Glutamatergic neuron (in vitro differentiated cells): ENCODE data around the gene ETF1. TPM values are rescaled to one million over a fixed set of nuclear protein-coding genes. Genes with fewer than 3 reads are reported as not detected.

Experiments used
- DNase-seq: peaks from one replicate; pipeline ENCODE4 v3.0.0; 2022
- H3K27ac Mint-ChIP-seq: one replicate; pipeline ENCODE4 v1.8.0; 2020; ENCODE audit warnings: mild to moderate bottlenecking, mixed read lengths, inconsistent platforms; ENCODE audit not compliant: unreplicated experiment
- H3K27me3 Mint-ChIP-seq: one replicate; pipeline ENCODE4 v1.8.0; 2020; ENCODE audit warnings: mild to moderate bottlenecking, moderate library complexity, mixed read lengths, inconsistent platforms; ENCODE audit not compliant: unreplicated experiment
- H3K36me3 Mint-ChIP-seq: one replicate; pipeline ENCODE4 v1.8.0; 2020; ENCODE audit warnings: mild to moderate bottlenecking, mixed read lengths, inconsistent platforms; ENCODE audit not compliant: unreplicated experiment
- H3K4me1 Mint-ChIP-seq: one replicate; pipeline ENCODE4 v1.8.0; 2020; ENCODE audit warnings: mild to moderate bottlenecking, low read depth, mixed read lengths, inconsistent platforms; ENCODE audit not compliant: unreplicated experiment
- H3K4me3 Mint-ChIP-seq: one replicate; pipeline ENCODE4 v1.8.0; 2020; ENCODE audit warnings: mild to moderate bottlenecking, mixed read lengths, inconsistent platforms; ENCODE audit not compliant: unreplicated experiment
- H3K9me3 Mint-ChIP-seq: one replicate; pipeline ENCODE4 v1.8.0; 2020; ENCODE audit warnings: mild to moderate bottlenecking, moderate library complexity, mixed read lengths, inconsistent platforms; ENCODE audit not compliant: unreplicated experiment
- total RNA-seq: library from RNA; stranded (reverse); fragmentation: NEBNext Ultra II Directional; extraction: Animal tissue kit (Norgen Biotek cat#: 25700); gene quantifications from one replicate; pipeline ENCODE4 v1.2.1, GENCODE V29; 2021; ENCODE audit not compliant: unreplicated experiment
- TF ChIP-seq, protein P1 (sequence below): fragments of 200-600 bp; sonication (generic); IDR thresholded peaks from one replicate; pipeline ENCODE4 v1.5.0; 2021; ENCODE audit not compliant: partially characterized antibody, unreplicated experiment

ETF1 gene
- total RNA-seq, 1 donor from 2014 or later = 70.4 TPM

DNA sequence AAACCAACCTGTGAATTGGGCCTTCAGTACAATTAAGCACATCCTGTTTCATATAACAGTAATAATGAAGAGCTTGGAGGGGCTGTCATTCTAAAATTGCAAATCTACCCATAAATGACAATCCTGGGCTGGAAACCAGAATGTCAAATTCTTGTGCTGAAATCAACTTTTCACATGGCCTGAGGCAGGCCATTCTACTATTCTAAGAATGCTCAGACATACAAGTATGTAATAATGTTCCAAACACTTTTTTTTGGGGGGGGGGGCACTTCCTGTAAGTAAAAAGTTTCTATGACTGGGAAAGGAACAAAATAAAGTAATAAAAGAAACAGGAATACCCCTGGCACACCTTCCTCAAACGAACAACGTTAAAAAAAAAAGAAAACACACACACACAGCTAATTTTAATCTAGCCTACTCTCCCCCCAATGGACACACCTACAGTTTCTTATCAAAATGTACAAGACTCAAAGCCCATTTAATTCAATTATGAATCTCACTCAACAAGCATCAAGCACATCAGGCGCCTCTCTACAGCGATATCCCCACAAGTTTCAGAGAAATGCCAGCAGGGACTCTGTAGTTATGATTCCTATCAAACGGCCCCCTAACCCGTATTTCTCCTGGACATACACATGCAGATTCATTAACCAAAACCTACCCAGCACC, 1.4 kb downstream of the ETF1 start:
- H3K4me3 Mint-ChIP-seq = peak overlapping the region; percentile 99
- H3K27ac Mint-ChIP-seq = peak overlapping the region; percentile 89
- H3K36me3 Mint-ChIP-seq = no peaks in the 10 kb centered on the region
- H3K4me1 Mint-ChIP-seq = peaks cover 19% of the 10 kb centered on the region
- peaks cover 16% of the 10 kb centered on the region for H3K9me3 Mint-ChIP-seq
- TF ChIP-seq, protein P1, sequence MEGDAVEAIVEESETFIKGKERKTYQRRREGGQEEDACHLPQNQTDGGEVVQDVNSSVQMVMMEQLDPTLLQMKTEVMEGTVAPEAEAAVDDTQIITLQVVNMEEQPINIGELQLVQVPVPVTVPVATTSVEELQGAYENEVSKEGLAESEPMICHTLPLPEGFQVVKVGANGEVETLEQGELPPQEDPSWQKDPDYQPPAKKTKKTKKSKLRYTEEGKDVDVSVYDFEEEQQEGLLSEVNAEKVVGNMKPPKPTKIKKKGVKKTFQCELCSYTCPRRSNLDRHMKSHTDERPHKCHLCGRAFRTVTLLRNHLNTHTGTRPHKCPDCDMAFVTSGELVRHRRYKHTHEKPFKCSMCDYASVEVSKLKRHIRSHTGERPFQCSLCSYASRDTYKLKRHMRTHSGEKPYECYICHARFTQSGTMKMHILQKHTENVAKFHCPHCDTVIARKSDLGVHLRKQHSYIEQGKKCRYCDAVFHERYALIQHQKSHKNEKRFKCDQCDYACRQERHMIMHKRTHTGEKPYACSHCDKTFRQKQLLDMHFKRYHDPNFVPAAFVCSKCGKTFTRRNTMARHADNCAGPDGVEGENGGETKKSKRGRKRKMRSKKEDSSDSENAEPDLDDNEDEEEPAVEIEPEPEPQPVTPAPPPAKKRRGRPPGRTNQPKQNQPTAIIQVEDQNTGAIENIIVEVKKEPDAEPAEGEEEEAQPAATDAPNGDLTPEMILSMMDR = no peak
- peaks cover 5% of the 10 kb centered on the region for H3K27me3 Mint-ChIP-seq
- no peak for DNase-seq

DNA sequence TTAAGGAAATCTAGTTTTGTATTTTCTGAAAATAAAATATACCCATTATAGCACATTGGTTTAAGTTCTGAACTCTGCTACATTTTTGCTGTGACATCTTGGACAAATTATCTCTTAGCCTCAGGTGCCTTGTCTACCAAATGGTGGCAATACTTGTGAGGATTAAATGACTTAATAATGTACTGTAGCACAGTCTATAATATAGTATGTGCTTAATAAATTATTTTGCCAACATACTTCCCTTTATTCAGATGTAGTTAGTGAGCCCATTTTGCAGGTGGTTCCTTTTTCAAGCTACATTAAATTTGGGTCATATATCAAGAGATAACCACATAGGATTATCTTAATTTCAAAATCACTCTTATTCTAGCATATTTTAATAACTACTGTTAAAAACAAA, 3.2 kb downstream of the ETF1 start:
- peaks cover 16% of the 10 kb centered on the region for H3K9me3 Mint-ChIP-seq

DNA sequence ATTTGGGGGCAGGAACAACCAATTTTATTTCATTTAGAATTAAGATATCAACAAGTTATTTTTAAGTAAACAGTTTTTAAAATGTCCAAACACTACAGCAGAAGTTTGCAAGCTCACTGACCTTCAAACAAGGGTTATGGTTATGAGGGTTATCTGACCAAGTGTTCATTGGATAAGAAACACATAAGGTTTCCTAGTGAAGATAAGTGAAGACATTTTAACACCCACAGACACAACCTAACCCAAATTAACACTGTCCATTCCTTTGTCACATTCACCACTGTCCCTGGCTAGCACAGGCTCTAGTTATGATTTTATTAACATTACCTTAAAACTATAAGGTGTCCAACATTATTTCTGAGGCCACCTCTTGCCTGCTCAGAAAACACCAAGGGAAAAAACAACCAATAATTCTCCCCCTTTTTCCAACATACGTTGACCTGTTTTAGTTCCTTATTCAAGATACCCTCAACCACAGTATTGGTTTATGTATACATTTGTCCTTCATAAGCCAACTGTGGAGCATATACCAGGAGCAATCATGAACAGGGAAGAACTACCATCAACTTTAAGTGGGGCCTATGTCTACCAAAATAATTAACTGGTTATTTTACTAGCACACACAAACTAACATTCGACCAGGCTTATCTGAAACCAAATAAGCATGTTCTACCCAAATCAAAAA, 4.0 kb downstream of the ETF1 start:
- Mint-ChIP-seq H3K9me3 (peaks cover 16% of the 10 kb centered on the region), H3K36me3 (no peaks in the 10 kb centered on the region), H3K27me3 (peaks cover 5% of the 10 kb centered on the region), H3K4me1 (peaks cover 7% of the 10 kb centered on the region), H3K27ac (no peak overlapping the region), H3K4me3 (no peak overlapping the region)
- TF ChIP-seq, protein P1 = no peak
- DNase-seq = no peak

More for the DNA sequence above, 3.2 kb downstream of the ETF1 start:
- H3K36me3 Mint-ChIP-seq = no peaks in the 10 kb centered on the region
- no peak overlapping the region for H3K27ac Mint-ChIP-seq
- no peak overlapping the region for H3K4me3 Mint-ChIP-seq
- DNase-seq = no peak
- peaks cover 12% of the 10 kb centered on the region for H3K4me1 Mint-ChIP-seq
- TF ChIP-seq, protein P1 = no peak
- H3K27me3 Mint-ChIP-seq = peaks cover 5% of the 10 kb centered on the region

DNA sequence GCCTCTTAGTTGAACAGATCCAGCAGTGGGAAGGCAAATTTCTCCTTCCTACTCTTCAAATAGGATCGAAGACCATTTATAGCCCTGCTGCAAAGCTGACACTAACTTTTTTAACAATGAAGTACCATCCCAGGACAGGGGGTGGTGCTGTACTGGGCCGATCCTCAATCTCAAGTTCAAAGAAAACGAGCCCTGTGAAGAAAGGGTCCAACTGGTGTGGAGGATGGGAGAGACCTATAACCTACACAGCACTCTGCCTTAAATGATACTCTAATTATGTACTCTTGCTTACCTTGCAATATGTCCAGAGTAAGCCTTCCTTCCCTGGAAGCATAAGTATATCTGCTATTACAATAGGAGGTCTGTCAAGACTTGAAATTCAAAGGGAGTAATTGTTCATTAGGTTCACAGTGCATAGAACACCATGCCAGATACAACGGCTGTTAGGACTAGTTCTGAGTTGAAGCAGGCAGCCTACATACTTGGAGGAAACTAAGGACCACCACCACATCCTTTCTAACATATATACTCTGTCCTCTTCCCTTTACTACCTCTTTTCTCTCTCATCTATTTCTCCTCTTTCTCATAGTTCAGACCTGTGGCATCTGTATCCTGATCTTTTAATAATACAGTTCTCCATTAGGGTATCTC, 6.2 kb downstream of the ETF1 start:
- TF ChIP-seq, protein P1 = peak; percentile 31
- Mint-ChIP-seq H3K27ac (no peak overlapping the region), H3K4me1 (peaks cover 3% of the 10 kb centered on the region), H3K9me3 (peaks cover 3% of the 10 kb centered on the region), H3K4me3 (no peak overlapping the region), H3K27me3 (no peaks in the 10 kb centered on the region), H3K36me3 (no peaks in the 10 kb centered on the region)
- no peak for DNase-seq
